Measurements from ENCODE around the gene IL10RB.
"Not testable (repeated sequence)": the region's sequence is repeated elsewhere in the genome, so short reads cannot be mapped to it uniquely, and the experiment has no call there.

- TF ChIP-seq, protein P1, sequence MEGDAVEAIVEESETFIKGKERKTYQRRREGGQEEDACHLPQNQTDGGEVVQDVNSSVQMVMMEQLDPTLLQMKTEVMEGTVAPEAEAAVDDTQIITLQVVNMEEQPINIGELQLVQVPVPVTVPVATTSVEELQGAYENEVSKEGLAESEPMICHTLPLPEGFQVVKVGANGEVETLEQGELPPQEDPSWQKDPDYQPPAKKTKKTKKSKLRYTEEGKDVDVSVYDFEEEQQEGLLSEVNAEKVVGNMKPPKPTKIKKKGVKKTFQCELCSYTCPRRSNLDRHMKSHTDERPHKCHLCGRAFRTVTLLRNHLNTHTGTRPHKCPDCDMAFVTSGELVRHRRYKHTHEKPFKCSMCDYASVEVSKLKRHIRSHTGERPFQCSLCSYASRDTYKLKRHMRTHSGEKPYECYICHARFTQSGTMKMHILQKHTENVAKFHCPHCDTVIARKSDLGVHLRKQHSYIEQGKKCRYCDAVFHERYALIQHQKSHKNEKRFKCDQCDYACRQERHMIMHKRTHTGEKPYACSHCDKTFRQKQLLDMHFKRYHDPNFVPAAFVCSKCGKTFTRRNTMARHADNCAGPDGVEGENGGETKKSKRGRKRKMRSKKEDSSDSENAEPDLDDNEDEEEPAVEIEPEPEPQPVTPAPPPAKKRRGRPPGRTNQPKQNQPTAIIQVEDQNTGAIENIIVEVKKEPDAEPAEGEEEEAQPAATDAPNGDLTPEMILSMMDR (IDR thresholded peaks at IDR 0.05): not testable (repeated sequence)
- TF ChIP-seq POLR2A, EP300 (IDR thresholded peaks at IDR 0.05): not testable (repeated sequence)
These were observed 57.4 kb downstream of the IL10RB start for GRCh38 chr21:33323610-33324009.
